ENCODE data around the gene NANOS1. TPM values are rescaled to one million over a fixed set of nuclear protein-coding genes. Genes with fewer than 3 reads are reported as not detected.

NANOS1 gene
- total RNA-seq, 2 experiments from 2014 or later, result 3.6 to 7.5 TPM

DNA sequence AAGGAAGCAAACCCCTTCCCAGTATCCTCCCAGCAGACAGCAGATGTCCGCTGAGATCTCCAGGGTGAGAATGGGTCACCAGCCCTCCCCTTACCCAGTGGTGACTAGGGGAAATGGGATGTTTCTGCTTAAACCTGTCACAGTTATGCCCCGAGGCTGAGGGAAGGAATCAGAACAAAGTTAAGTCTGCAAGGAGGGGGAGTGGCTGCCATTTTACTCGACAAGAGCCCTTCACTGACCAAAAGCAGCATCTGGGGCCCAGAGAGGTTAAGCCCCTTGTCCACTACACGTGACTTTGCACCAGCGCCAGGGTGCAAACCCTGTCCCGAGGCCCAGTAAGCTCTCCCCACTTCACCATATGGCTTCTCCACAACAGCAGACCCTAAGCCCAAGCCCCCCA is 4.6 kb upstream of the NANOS1 start:
- no peaks in the 10 kb centered on the region for H3K36me3 ChIP-seq (ENCODE audit: insufficient read depth, low read length)
- intact Hi-C loops (cut with micrococcal nuclease; ENCODE audit: unreplicated experiment), result loop anchor here (5.0 kb wide), 1 partner anchor 268 kb away; no protein-coding TSS in a partner anchor
- no peaks in the 10 kb centered on the region for H3K79me2 ChIP-seq (ENCODE audit: insufficient read depth, low read depth, low read length)
- TF ChIP-seq, protein P1, sequence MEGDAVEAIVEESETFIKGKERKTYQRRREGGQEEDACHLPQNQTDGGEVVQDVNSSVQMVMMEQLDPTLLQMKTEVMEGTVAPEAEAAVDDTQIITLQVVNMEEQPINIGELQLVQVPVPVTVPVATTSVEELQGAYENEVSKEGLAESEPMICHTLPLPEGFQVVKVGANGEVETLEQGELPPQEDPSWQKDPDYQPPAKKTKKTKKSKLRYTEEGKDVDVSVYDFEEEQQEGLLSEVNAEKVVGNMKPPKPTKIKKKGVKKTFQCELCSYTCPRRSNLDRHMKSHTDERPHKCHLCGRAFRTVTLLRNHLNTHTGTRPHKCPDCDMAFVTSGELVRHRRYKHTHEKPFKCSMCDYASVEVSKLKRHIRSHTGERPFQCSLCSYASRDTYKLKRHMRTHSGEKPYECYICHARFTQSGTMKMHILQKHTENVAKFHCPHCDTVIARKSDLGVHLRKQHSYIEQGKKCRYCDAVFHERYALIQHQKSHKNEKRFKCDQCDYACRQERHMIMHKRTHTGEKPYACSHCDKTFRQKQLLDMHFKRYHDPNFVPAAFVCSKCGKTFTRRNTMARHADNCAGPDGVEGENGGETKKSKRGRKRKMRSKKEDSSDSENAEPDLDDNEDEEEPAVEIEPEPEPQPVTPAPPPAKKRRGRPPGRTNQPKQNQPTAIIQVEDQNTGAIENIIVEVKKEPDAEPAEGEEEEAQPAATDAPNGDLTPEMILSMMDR (conservative IDR thresholded peaks at IDR 0.05; ENCODE audit: low read length), result no peak
- no peak for TF ChIP-seq EZH2phosphoT487 (IDR thresholded peaks at IDR 0.05; ENCODE audit: borderline replicate concordance, low read depth, low read length)
- BruUV-seq (replicated peaks), result no TSS peak
- no peak overlapping the region for H3K27ac ChIP-seq (ENCODE audit: low read depth, low read length, poor library complexity, severe bottlenecking)
- H3K9me3 ChIP-seq (ENCODE audit: low read length), result no peaks in the 10 kb centered on the region
- no peak overlapping the region for H3K4me2 ChIP-seq (ENCODE audit: low read length)
- DNase-seq (ENCODE audit: low spot score), result no peak
- peaks cover 7% of the 10 kb centered on the region for H3K4me1 ChIP-seq (ENCODE audit: insufficient read depth, low read length, poor library complexity, severe bottlenecking)
- no peak overlapping the region for H2AFZ ChIP-seq (ENCODE audit: low read length)
- H3K9me2 ChIP-seq (ENCODE audit: insufficient read depth, low read length), result no peaks in the 10 kb centered on the region
- no peak overlapping the region for H3K4me3 ChIP-seq (ENCODE audit: low read depth, low read length, poor library complexity, severe bottlenecking)
- ChIA-PET CTCF (ENCODE audit: unreplicated experiment) (no interaction called here), POLR2A (no interaction called here)
- H4K20me1 ChIP-seq (ENCODE audit: insufficient read depth, low read length), result no peaks in the 10 kb centered on the region

DNA sequence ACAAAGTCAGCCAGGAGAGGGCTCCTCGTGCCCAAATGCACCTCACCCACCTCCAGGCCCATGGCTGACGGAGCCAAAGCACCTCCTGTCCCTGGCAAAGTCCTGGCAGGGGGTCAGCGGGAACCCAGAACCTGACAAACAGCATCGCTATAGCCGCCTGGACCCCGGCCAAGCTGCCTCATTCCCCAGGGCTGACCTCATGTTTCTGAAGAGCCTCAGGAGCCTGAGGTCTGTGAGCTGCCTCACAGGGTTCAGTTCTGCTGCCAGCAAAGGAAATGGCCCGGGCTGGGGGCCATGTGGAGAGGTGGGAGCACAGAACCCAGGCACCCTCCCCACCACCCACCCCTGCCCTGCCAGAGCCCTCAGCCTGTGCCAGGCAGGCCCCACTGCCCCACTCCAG is 4.2 kb upstream of the NANOS1 start:
- ChIA-PET POLR2A (no interaction called here), CTCF (ENCODE audit: unreplicated experiment) (no interaction called here)
- DNase-seq (ENCODE audit: low spot score), result no peak
- H3K9me2 ChIP-seq (ENCODE audit: insufficient read depth, low read length), result no peaks in the 10 kb centered on the region
- no peaks in the 10 kb centered on the region for H3K36me3 ChIP-seq (ENCODE audit: insufficient read depth, low read length)
- peaks cover 7% of the 10 kb centered on the region for H3K4me1 ChIP-seq (ENCODE audit: insufficient read depth, low read length, poor library complexity, severe bottlenecking)
- no peak overlapping the region for H2AFZ ChIP-seq (ENCODE audit: low read length)
- TF ChIP-seq EZH2phosphoT487 (IDR thresholded peaks at IDR 0.05; ENCODE audit: borderline replicate concordance, low read depth, low read length), result no peak
- TF ChIP-seq, protein P1 (conservative IDR thresholded peaks at IDR 0.05; ENCODE audit: low read length), result no peak
- no peak overlapping the region for H3K4me3 ChIP-seq (ENCODE audit: low read depth, low read length, poor library complexity, severe bottlenecking)
- no peaks in the 10 kb centered on the region for H4K20me1 ChIP-seq (ENCODE audit: insufficient read depth, low read length)
- BruUV-seq (replicated peaks), result no TSS peak
- H3K27ac ChIP-seq (ENCODE audit: low read depth, low read length, poor library complexity, severe bottlenecking), result no peak overlapping the region
- H3K9me3 ChIP-seq (ENCODE audit: low read length), result no peaks in the 10 kb centered on the region
- H3K4me2 ChIP-seq (ENCODE audit: low read length), result no peak overlapping the region
- no peaks in the 10 kb centered on the region for H3K79me2 ChIP-seq (ENCODE audit: insufficient read depth, low read depth, low read length)
- intact Hi-C loops (cut with micrococcal nuclease; ENCODE audit: unreplicated experiment), result loop anchor here (5.0 kb wide), 1 partner anchor 268 kb away; no protein-coding TSS in a partner anchor

DNA sequence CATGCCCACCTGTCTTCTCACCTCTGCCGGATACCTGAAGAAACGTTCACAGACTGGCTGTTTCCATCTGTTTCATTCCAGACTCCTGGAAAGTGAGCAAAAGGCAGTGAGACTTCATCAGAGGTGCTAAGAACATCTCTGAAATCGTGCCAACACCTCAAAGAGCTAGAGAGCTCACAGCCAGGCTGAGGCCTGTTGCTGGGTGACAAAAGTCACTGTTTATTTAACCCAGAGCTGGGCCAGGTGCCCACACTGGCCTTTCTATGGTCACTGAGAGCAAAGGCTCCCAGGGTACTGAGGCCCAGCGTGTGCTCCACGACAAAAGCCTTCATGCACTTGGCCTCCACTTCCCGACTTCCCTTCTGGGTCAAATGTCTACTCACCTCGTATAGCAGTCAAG is 3.7 kb upstream of the NANOS1 start:
- POLR2A ChIA-PET, result no interaction called here
- intact Hi-C loops (cut with micrococcal nuclease; ENCODE audit: unreplicated experiment), result loop anchor here (5.0 kb wide), 1 partner anchor 268 kb away; no protein-coding TSS in a partner anchor
- Histone ChIP-seq H3K9me3 (ENCODE audit: low read length) (no peaks in the 10 kb centered on the region), H3K27ac (ENCODE audit: low read depth, low read length, poor library complexity, severe bottlenecking) (no peak overlapping the region), H3K79me2 (ENCODE audit: insufficient read depth, low read depth, low read length) (no peaks in the 10 kb centered on the region), H3K36me3 (ENCODE audit: insufficient read depth, low read length) (no peaks in the 10 kb centered on the region), H3K4me3 (ENCODE audit: low read depth, low read length, poor library complexity, severe bottlenecking) (no peak overlapping the region), H4K20me1 (ENCODE audit: insufficient read depth, low read length) (no peaks in the 10 kb centered on the region), H3K4me1 (ENCODE audit: insufficient read depth, low read length, poor library complexity, severe bottlenecking) (peaks cover 12% of the 10 kb centered on the region), H2AFZ (ENCODE audit: low read length) (no peak overlapping the region), H3K4me2 (ENCODE audit: low read length) (no peak overlapping the region), H3K9me2 (ENCODE audit: insufficient read depth, low read length) (no peaks in the 10 kb centered on the region)
- DNase-seq (ENCODE audit: low spot score), result no peak
- no TSS peak for BruUV-seq (replicated peaks)
- CTCF ChIA-PET (ENCODE audit: unreplicated experiment), result no interaction called here
- no peak for TF ChIP-seq EZH2phosphoT487 (IDR thresholded peaks at IDR 0.05; ENCODE audit: borderline replicate concordance, low read depth, low read length)
- TF ChIP-seq, protein P1 (conservative IDR thresholded peaks at IDR 0.05; ENCODE audit: low read length), result no peak

All from OCI-LY7 (cell line).